ENCODE data around the gene PTGER2.
A peak's percentile ranks its signal among the peaks of the same experiment; 100 is the strongest.

PTGER2 gene

DNA sequence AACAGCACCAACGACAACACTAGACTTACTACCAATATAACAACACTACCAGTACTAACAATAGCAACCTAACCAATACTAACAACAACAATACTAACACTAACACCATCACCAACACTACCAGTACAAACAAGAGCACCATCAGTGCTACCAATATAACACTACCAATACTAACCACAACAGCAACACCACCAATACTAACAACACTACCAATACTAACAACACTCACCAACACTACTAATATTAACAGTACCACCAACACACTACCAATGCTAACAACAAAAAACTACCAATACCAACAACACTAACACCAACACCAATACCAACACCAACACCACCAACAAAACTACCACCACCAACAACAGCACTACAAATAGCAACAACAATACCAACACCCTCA is 25.1 kb downstream of the PTGER2 start:
- no peak for DNase-seq

DNA sequence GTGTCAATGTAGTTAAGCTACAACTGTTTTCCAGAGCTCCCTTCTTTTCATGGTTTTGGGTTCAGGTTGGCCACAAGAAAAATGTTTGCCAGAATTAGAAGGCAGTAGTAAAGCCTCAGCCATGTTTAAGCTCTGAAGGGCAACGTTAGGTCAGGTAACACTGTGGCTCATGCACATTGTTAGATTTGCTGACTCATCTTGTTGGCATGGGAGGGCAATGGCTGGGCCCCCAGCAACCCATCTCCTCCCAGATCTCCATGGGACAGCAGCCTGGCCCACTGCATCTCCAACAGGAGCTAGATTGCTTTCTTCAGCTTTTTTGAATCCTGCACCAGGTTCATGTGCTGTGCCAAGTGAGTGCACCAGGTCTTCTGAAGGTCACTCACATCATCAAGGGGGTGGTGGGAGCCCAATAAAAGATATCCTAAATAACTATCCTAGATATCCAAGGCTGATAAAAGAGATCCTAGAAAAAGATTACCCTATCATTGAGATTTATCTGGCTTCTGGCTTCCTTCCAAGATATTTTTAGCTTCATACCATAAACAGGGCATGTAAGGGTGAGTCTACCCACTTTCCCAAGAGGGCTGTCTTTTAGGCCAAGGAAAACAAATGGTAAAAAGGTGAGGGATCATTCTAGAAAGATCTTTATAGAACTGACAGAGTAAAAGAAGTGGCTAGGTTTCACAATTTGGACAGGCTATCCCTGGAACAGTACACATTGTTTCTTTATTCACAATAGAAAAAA is 28.9 kb downstream of the PTGER2 start:
- no peak for DNase-seq

DNA sequence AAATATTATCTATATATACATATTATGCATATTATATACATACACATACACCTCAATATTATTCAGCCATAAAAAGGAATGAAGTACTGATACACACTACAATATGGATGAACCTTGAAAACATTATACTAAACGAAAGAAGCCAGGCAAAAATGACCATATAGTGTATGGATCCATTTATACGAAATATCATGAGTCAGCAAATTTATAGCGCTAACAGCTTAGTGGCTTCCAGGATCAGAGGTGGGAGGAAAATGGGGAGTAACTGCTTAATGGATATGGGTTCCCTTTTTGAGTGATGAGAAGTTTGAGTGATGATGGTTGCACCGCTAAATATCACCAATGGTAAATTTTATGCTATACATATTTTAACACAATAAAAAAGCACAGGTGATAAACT is 32.7 kb downstream of the PTGER2 start:
- no peak for DNase-seq

DNA sequence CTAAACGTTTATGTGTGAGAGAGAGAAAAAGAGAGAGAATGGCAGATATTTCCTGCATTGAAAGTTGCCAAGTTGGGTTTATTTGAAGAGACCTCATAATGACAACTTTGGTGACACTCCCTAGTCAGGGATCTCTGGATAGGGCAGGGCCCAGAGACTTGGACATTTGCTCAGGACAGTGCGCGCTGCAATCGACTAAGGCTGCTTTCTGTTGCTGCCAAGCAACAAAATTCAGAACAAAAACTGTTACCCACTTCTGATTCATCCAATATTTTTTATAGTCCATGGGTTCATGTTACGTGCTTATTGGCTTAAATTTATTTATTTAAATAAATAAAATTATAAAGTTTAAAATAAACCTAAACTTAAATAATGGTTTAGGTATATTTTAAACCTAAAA is 34.2 kb downstream of the PTGER2 start:
- DNase-seq = no peak

DNA sequence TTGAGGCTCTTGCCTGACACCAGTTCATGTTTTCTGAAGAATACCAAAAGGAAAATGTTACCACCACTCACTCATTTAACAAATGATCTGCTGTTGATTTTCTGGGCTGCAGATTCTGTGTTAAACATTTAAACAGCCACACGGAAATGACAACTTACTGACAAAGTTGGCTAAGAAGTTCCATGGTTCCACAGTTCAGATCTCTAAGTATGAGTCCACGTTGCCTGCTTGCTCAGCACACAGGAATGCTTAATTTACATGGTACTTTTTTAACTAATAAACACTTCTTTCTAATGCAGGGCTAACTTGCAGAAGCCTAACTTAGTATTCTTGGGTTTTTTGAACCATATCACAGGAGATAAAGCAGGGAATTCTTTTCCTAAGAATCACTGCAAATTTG is 34.7 kb downstream of the PTGER2 start:
- no peak for DNase-seq

DNA sequence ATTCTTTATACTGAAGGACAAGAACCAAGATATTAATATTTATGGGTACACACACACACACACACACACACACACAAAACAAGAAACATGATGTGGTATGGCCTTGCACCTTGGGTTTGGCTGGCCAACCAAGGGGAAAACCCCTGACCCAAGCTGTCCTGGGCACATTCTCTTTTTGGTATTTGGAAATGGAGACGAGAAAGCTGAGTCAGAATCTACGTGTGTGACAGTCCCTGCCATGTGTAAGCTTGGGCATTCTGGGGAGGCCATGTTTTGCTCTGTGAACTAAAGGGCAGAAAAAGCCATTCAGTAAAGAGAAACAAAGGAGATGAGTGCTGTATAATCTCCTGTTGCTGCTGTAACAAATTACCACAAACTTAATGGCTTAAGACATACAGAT is 35.6 kb downstream of the PTGER2 start:
- no peak for DNase-seq

DNA sequence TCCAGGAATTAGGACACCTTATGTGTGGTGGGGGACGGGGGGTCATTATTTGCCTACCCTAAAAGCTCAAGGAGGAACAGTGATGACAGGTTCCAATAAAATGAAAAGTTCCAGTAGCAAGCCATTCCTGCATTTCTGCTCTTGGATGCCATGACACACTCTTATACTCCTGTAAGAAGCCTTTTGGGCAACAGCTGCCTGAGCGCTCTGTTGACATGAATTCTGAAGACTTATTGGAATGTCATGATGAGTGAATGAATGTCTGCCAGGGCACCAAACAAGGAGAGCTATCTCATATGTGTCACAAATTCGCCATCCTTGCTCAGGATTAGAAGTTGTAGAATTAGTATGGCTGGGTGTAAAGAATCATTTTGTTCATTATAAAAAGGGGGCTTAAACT is 36.3 kb downstream of the PTGER2 start:
- DNase-seq = no peak

DNA sequence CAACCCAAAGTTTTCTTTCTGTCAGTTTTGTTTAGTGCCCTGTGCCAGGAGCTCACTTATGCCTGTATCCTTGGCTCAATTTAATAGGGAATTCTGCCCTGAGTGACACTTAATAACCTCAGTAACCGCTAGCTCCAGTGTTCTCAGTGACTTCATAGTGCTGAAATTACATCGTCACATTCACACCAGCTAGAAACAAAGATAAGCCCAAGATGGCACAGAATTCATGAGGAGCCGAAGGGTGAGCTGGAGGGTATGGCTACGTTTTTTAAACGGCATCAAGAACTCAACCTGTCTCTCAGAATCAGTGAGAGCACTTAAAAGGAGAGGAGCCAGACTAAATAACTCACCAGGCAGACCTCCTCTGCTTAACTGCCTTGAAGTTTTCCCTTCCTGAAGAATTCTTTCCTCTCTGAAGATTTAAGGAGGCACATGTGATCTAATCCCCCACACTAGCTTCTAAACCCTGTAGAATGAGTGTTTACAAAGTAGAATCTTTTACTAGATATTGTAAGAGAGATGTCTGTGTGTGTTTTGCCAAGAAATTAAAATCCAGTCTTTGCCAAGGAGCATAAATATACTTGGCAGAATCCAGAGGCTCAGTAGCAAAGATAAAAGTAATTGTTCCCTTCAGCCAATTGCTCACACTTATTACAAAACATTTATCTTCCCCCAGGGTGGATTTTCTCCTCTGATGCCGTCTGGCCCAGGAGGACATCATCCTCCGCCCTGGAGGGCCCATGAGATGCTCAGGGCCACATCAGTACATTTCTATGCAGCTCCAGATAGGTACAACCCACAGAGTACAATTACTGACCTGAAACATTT is 37.3 kb downstream of the PTGER2 start:
- DNase-seq = no peak

DNA sequence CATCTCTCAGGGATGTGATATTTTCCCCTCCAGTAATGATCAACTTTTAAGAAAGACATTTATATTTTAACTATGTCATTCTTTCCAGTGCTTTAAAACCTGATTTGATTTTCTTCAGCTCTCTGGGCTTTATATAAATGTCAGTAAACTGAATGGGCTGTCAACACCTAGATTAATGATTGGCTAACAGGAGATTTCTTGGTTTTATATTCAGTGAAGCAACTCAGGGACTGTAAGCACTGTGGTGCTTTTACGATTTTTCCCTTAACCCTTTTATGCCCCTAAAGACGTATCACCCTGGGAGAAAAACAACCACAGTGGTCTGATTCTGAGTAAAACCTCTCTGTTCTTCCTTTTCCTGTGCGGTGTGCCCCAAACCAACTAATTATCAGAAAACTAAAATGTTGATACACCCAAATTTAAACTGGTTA is 38.0 kb downstream of the PTGER2 start:
- peak; percentile 55 to 89 for DNase-seq

DNA sequence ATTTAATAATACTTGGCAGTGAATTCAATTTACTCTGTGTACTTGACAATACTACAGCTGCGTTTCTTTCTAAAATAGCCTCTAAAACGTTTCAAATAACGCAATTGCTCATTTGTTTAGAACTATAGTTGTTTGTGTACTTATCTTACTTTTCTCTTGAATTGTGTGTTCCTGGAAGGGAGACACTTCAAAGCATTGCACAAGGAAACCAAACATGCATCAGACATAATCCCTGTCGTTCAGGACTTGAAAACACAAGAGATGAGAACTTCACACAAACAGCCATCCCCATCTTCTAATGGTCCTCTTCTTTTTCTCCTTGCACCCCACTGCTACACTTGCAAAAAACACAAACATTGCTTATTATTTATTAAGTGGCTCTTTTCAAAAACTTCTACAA is 38.5 kb downstream of the PTGER2 start:
- DNase-seq = peak in 1 of 2 donors; percentile 80

DNA sequence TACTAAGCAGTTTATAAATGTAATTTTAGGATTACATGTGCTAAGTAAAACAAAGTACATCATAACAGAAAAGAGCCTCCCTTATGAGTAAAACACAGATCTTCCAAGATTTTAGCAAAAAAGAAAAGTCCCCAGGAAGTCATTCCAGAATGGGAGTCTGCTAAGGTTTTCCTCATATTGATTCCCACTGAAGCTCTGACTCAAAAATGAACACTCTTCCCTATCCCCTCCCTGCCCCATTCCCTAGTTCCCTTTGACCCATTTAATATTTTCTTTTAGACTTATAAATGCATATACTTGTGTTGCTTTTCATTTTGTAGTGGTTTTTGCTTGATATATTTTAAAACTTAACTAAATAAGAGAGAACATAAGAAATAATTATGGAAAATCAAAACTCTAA is 40.1 kb downstream of the PTGER2 start:
- no peak for DNase-seq

DNA sequence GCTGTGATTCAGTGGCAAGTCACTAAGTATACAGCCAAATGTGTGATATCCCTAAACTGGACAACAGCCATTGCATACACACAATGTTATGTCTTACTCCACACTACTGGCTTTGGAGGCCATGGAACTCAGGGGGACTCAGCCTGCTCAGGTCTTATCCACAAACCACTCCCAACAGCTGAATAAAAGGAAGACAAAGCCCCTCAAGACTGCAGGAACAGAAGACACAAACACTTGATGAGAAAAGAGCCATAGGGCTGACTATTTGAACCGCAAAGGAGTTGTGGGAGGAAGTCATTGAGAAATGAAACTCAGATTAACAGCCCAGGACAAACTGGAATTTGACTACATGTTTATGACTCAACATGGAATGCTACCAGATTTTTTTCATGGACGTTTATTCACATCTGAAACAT is 40.9 kb downstream of the PTGER2 start:
- no peak for DNase-seq

DNA sequence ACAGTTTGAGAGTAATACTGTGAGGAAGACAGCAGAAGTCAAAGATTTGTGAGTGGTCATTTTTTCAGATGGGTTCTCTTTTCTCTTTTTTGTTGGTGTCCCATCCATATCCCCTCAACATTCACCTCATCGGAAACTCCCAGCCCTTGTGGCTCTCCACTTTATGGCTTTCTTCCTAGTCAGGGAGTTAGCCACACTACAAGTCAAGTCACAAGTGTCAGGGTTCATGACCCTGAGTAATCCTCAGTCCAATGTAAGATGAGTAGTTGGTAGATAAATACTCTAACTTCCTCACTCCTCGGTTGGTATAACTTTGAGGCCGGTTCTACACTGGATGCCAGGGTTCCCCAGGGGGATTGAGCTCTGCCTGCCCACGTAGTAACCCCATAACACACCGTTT is 41.4 kb downstream of the PTGER2 start:
- DNase-seq = no peak

DNA sequence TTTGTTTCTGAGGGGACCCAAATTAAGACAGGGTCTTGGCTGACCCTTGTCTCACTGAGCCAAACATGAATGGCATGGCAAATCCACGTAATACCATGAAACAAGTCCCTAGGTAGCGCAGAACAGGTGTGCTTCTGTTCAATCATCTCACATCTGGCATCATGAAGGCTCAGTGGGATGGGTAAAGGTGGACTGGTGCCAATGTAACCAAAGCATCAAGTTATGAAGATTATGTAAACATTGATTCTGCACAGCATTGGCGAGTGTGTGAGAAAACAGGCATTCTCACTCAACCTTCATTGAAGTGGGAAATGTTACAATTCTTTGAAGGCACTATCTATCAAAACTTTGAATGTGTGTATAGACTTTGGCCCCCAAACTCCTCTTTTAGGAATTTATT is 41.9 kb downstream of the PTGER2 start:
- no peak for DNase-seq

DNA sequence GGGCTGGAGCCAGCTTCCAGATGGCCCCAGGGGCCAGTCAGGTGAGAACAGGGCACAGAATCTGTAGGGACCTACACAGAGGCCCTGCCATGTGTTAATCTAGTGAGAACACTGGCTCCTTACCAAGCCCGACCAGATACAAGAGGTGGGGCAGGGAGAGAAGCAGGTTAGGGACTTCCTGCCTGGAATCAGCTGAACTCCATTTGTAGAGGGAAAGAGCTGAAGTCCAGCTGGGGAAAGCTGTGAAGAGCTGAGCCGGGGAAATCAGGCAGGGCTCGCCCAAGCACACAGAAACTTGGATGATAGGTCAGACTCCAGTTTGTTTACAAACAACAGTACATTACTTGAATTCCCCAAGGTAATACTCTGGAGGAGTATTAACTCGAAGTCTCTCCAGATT is 46.7 kb downstream of the PTGER2 start:
- DNase-seq = no peak

DNA sequence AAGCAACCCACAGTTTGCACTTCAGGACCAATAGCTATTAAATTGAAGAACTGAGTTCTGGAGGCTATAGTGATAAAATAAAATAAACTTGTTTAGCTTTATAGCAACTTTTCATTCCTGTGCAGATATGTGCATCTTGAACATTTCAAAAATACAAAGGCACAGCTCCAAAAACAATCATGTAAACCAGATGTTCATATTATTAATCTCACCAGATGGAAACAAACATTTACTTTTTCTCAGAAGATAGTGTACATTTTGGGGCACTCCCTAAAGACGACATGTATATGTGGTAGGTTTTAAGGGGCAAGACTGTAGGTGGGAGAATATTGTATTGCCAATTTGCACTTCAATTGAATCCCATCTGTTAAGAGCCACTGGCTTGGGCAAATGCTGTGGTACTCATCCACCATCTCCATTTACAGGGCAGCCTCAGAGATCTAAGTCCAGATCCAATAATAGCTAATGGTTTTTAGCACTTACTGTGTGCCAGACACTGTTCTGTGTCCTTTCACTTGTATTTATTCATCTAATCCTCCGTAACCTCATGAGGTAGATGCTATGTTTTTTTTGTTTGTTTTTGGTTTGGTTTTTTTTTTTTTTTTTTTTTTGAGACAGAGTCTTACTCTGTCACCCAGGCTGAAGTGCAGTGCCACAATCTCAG is 49.1 kb downstream of the PTGER2 start:
- no peak for DNase-seq

DNA sequence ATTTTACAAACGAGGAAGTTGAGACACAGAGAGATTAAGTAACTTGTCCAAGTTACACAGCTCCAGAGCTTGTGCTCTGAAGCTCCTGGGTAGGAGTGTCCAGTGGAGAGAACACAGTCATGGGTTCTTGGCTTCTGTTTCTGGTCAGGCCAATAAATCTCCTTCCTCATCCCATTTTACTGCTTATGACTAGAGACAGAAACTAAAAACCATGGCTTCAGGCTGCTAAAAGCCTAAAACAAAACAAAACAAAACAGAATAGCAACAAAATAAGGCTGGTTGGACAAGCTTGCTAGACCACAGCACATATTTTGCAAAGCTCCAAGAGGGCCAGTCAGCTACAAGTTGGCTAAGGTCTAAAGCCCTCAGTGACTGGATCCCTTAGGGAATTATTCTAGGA is 49.8 kb downstream of the PTGER2 start:
- DNase-seq = no peak

DNA sequence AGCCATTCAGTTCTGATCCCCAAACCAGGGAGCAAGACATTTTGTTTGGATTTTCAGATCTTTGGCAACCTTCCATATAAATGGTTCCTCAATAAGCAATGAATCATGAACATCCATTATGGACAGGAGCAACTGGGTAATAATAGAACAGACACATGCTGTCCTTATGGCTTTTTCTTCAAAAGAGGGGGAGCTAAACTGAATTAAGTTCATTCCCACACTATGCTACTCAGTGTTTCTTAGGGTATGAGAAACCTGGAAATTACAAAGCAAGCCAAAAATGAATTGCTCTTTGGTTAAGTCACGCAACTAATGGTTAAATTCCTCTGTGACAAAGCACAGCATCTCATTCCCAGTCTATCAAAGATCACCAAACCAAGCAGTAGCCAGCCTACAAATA is 51.0 kb downstream of the PTGER2 start:
- DNase-seq = no peak

DNA sequence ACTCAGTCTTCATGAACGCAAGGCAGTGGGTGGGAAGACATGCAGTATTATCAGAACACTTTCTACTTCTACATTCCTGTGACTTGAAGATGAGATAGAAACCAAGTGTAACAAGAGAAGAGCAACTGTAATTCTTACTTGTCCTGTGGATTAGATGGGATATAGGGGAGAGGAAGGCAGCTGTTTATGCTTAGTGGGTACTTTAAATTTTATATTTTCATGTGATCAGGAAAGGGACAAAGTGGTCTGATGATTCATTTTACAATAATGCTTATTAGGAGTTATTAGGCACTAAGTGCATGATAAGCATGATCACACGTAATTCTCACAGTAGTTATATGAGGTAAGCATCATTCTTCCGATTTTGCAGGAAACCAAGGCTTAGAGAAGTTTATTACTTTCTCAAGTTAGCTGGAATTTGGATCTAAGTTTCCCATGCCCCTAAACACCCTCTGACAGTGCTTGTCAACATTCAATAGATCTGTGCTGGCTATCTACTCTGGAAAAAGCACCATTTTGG is 52.7 kb downstream of the PTGER2 start:
- DNase-seq = no peak

DNA sequence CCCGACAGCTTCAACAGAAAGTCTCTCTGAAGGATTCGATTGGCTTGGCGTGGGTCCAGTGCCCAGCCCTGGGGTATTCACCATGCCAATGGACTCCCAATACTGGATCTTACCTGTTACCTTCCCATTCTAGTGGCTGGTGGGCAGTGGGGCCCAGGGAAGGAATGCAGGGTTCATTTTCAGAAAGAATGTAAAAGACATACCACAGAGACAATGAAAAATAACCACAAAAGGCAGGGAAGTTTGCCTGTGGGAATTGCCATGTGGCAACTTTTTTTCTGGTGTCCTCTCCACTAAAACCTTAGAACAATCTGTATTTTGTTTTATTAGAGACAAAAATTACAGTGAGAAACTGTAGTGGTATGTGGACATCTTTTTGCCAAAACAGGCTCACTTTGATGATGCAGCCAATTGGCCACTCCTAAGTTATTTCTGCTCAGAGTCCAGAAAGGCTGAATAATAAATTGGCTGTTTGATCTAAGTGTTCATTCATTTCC is 55.2 kb downstream of the PTGER2 start:
- no peak for DNase-seq

DNA sequence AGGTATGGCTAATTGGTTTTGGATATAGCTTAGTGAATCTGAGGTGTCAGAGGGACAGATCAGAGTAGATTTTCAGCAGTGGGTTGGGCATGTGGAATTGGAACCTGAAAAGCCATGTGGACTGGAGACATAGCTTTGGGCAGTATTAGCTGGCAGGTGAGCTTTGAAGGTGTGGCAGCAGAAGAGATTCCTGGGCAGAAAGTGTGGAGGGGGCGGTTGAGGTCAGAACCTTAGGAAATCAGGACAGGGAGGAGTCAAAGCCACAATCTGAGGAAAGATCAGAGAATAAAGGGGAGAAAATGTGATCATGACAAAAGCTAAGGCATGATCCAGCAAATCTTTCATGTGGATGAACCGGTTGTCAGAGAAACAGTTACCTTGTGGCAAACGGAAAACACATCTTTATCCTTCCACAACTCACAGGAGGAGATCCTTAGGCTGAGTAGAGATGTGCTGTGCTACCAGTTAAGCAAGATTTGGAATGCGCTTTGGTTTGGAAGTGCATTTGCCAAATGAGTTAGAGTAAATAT is 56.4 kb downstream of the PTGER2 start:
- no peak for DNase-seq

DNA sequence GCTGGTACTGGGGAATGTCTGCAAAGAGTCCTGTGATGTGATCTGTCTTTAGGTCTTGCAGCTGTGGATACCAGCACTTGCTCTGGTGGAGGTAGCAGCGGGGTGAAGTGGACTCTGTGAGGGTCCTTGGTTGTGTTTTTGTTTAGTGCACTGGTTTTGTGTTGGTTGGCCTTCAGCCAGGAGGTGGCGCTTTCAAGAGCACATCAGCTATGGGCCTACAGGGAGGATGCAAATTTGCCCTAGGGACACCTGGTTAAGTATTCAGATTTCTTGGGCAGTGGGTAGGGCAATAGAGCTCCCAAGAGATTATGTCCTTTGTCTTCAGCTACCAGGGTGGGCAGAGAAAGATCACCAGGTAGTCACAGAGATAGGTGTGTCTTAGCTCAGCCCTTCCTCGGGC is 63.8 kb downstream of the PTGER2 start:
- DNase-seq = no peak
